Mesenteric fat pad (tissue), 1 donor: Measurements from ENCODE around the gene DPYSL3. TPM values are rescaled to one million over a fixed set of nuclear protein-coding genes. Genes with fewer than 3 reads are reported as not detected.
A peak's percentile ranks its signal among the peaks of the same experiment; 100 is the strongest.

Source experiments
- DNase-seq: peaks from one replicate; pipeline ENCODE4 v3.0.0-alpha.2; 2020; ENCODE audit warnings: low spot score
- total RNA-seq: library from RNA; stranded (reverse); fragmentation: NEBNext Ultra II Directional; extraction: Animal tissue kit (Norgen Biotek cat#: 25700); gene quantifications from one replicate; pipeline ENCODE4 v1.2.1, GENCODE V29; 2021
- donor health status: DM: yes; HTN: yes; CAD: no.

DPYSL3 gene
- total RNA-seq, 1 donor from 2014 or later = 52.4 TPM

- no peak for DNase-seq
These were observed 103.2 kb downstream of the DPYSL3 start for GRCh38 chr5:147406636-147407035.

- DNase-seq = no peak
These were observed 105.2 kb downstream of the DPYSL3 start for GRCh38 chr5:147404706-147405105.

GRCh38 chr5:147403651-147404640 is 105.9 kb downstream of the DPYSL3 start:
- DNase-seq = no peak

GRCh38 chr5:147400881-147401280 is 109.0 kb downstream of the DPYSL3 start:
- no peak for DNase-seq

GRCh38 chr5:147400126-147400809 is 109.6 kb downstream of the DPYSL3 start:
- DNase-seq = no peak

- DNase-seq = no peak
These were observed 111.0 kb downstream of the DPYSL3 start for GRCh38 chr5:147398860-147399259.

GRCh38 chr5:147397616-147398015 is 112.3 kb downstream of the DPYSL3 start:
- DNase-seq = no peak

- DNase-seq = peak; percentile 89
These were observed 113.6 kb downstream of the DPYSL3 start for GRCh38 chr5:147396070-147396823.

- no peak for DNase-seq
These were observed 115.8 kb downstream of the DPYSL3 start for GRCh38 chr5:147393874-147394672.

GRCh38 chr5:147391781-147392180 is 118.1 kb downstream of the DPYSL3 start:
- DNase-seq = no peak

GRCh38 chr5:147390654-147391225 is 119.1 kb downstream of the DPYSL3 start:
- DNase-seq = no peak

- no peak for DNase-seq
These were observed 121.4 kb downstream of the DPYSL3 start for GRCh38 chr5:147388184-147389108.

- DNase-seq = no peak
These were observed 122.8 kb downstream of the DPYSL3 start for GRCh38 chr5:147387109-147387508.

- DNase-seq = no peak
These were observed 125.3 kb downstream of the DPYSL3 start for GRCh38 chr5:147384346-147385193.

- no peak for DNase-seq
These were observed 127.1 kb downstream of the DPYSL3 start for GRCh38 chr5:147382776-147383175.

GRCh38 chr5:147381555-147381954 is 128.3 kb downstream of the DPYSL3 start:
- no peak for DNase-seq

- no peak for DNase-seq
These were observed 132.2 kb downstream of the DPYSL3 start for GRCh38 chr5:147377682-147378081.

- no peak for DNase-seq
These were observed 134.7 kb downstream of the DPYSL3 start for GRCh38 chr5:147375151-147375550.
